ENCODE results near the gene SNAPC5.

Gene SNAPC5

DNA sequence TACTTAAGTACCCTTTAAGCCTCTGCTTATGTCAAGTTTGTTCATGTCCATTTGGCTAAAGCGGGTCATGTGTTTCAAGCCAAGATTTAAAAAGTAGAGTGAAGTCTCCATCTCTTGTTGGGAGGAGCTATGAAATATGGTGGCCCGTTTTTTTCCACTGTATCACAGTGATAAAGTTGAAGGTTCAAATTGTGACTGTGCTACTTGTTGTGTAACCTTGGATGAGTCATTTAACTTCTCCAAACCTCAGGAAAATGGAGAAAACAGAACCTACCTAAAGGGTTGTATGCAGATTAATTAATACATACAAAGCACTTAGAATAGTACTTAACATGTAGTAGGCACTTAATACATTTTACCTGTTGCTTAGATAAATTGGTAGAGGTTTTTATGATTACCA, 43.4 kb downstream of the SNAPC5 start:
- no peak overlapping the region for H3K4me3 ChIP-seq (ENCODE audit: low read depth, low read length)
- no peak for TF ChIP-seq CTCF (IDR thresholded peaks at IDR 0.05; ENCODE audit: borderline replicate concordance, insufficient read depth, low read depth, low read length)

DNA sequence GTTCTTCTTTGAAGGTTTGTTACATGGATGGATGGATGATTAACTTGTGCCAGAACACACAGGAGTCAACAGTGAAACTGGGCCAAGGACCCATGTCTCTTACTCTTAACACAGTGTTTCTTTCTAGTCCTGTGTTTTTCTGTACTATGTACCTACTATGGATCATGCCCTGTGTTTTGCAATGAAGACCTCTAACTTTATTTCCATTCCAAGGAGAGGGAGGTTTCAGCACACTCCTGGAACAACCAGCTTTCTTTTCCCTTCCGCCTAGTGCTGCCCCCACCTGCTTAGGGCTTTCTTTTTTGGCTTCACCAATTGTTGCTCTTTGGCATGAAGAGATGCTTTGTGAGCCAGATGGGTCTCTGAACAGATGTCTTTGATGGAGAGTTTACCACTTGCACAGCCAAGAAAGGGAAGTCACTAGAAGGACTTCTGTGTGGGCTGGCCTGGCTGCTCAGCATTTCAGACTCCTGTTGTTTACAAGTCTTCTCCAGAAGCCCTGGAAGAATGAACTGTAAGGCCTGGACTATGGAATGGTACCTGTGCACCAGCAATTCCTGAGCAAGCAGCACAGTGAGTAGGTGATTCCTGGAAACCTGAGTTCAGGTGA, 44.5 kb downstream of the SNAPC5 start:
- no peak for TF ChIP-seq CTCF (IDR thresholded peaks at IDR 0.05; ENCODE audit: borderline replicate concordance, insufficient read depth, low read depth, low read length)
- H3K4me3 ChIP-seq (ENCODE audit: low read depth, low read length) = no peak overlapping the region

DNA sequence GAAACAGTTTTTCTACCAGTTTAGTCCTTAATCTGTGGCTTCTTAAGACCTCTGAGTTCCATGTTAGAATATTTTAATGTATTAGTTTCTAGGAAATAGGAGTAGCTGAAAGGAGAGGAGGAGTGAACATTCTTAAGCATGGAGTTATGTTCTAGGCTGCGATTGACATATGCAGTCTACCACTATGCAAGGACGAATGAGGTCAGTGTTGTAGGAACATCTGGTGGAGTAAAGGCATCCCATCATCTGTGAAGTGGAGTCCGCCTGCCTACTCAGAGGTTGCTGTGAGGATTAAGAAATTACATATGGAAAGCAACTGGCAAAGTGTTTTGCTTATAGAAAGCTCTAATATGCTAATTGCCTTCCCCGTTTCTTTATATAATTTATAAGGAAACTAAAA, 45.1 kb downstream of the SNAPC5 start:
- H3K4me3 ChIP-seq (ENCODE audit: low read depth, low read length) = no peak overlapping the region
- TF ChIP-seq CTCF (IDR thresholded peaks at IDR 0.05; ENCODE audit: borderline replicate concordance, insufficient read depth, low read depth, low read length) = no peak
